ENCODE results near the gene BTBD7.

BTBD7 gene

GRCh38 chr14:93274055-93274806 lies 58.6 kb downstream of the BTBD7 start:
- no peak overlapping the region for H3K27ac ChIP-seq
- DNase-seq (ENCODE audit: low spot score) = no peak
- ChIA-PET POLR2A (ENCODE audit: low non-redundant PET) (no interaction called here), CTCF (no interaction called here)
- TF ChIP-seq CTCF (conservative IDR thresholded peaks at IDR 0.05; ENCODE audit: low read depth) = no peak

GRCh38 chr14:93271111-93271510 lies 61.7 kb downstream of the BTBD7 start:
- ChIA-PET POLR2A (ENCODE audit: low non-redundant PET) (no interaction called here), CTCF (no interaction called here)
- no peak for TF ChIP-seq CTCF (conservative IDR thresholded peaks at IDR 0.05; ENCODE audit: low read depth)
- no peak for DNase-seq (ENCODE audit: low spot score)
- no peak overlapping the region for H3K27ac ChIP-seq

GRCh38 chr14:93269341-93270068 lies 63.3 kb downstream of the BTBD7 start:
- ChIA-PET POLR2A (ENCODE audit: low non-redundant PET) (no interaction called here), CTCF (interaction anchor here (0.7 kb wide), 1 partner anchor 349 kb away, joined by 9 read pairs; no protein-coding TSS in a partner anchor)
- DNase-seq (ENCODE audit: low spot score) = no peak
- no peak for TF ChIP-seq CTCF (conservative IDR thresholded peaks at IDR 0.05; ENCODE audit: low read depth)
- no peak overlapping the region for H3K27ac ChIP-seq

GRCh38 chr14:93268406-93268805 lies 64.4 kb downstream of the BTBD7 start:
- CTCF ChIA-PET = no interaction called here
- TF ChIP-seq CTCF (conservative IDR thresholded peaks at IDR 0.05; ENCODE audit: low read depth) = no peak

GRCh38 chr14:93267149-93267711 lies 65.6 kb downstream of the BTBD7 start:
- POLR2A ChIA-PET (ENCODE audit: low non-redundant PET) = no interaction called here
- H3K27ac ChIP-seq = no peak overlapping the region
- CTCF ChIA-PET = interaction anchor here (0.5 kb wide), 1 partner anchor 1642 kb away, joined by 3 read pairs; no protein-coding TSS in a partner anchor
- no peak for TF ChIP-seq CTCF (conservative IDR thresholded peaks at IDR 0.05; ENCODE audit: low read depth)
- no peak for DNase-seq (ENCODE audit: low spot score)

More at GRCh38 chr14:93268406-93268805, 64.4 kb downstream of the BTBD7 start:
- DNase-seq (ENCODE audit: low spot score) = no peak
- no peak overlapping the region for H3K27ac ChIP-seq
- POLR2A ChIA-PET (ENCODE audit: low non-redundant PET) = no interaction called here

GRCh38 chr14:93266127-93266526 lies 66.7 kb downstream of the BTBD7 start:
- POLR2A ChIA-PET (ENCODE audit: low non-redundant PET) = interaction anchor here (0.7 kb wide), 1 partner anchor 14 kb away, joined by 3 read pairs; no protein-coding TSS in a partner anchor
- TF ChIP-seq CTCF (conservative IDR thresholded peaks at IDR 0.05; ENCODE audit: low read depth) = no peak
- DNase-seq (ENCODE audit: low spot score) = no peak
- CTCF ChIA-PET = no interaction called here
- no peak overlapping the region for H3K27ac ChIP-seq
